Panc1 (cell line): Measurements from ENCODE around the gene PPIL6.

ENCODE experiments used
- POLR2AphosphoS5 ChIP-seq: IDR thresholded peaks from 2 replicates; pipeline ENCODE4 v1.6.1; 2012; ENCODE audit warnings: mild to moderate bottlenecking, low read depth, low read length, moderate library complexity
- TF ChIP-seq, protein P1 (sequence below): fragments of 450-650 bp; IDR thresholded peaks from 2 replicates; pipeline ENCODE4 v1.5.1; 2017; ENCODE audit warnings: mild to moderate bottlenecking

DNA sequence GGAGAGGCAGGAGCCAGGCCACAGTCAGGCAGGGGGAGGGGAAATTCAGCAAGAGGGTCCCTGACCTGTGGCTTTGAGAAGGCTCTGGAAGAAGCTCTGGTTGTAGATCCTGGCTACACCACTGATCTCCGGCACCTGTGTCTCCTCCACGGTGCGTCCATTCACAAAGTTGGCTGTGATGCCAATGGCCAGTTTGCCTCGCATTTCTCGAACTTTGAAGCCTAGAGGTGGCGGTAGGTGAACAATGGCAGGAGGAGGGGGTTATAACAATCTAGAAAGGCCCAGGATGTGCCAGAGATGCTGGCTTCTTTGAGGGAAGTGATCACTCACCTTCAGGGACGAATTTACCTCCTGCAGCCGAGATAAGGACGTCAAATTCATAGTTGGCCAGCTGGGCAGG, 11.8 kb upstream of the PPIL6 start:
- no peak for TF ChIP-seq POLR2AphosphoS5
- TF ChIP-seq, protein P1, sequence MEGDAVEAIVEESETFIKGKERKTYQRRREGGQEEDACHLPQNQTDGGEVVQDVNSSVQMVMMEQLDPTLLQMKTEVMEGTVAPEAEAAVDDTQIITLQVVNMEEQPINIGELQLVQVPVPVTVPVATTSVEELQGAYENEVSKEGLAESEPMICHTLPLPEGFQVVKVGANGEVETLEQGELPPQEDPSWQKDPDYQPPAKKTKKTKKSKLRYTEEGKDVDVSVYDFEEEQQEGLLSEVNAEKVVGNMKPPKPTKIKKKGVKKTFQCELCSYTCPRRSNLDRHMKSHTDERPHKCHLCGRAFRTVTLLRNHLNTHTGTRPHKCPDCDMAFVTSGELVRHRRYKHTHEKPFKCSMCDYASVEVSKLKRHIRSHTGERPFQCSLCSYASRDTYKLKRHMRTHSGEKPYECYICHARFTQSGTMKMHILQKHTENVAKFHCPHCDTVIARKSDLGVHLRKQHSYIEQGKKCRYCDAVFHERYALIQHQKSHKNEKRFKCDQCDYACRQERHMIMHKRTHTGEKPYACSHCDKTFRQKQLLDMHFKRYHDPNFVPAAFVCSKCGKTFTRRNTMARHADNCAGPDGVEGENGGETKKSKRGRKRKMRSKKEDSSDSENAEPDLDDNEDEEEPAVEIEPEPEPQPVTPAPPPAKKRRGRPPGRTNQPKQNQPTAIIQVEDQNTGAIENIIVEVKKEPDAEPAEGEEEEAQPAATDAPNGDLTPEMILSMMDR = no peak
